ENCODE results near the gene MC1R.

- TF ChIP-seq POLR2A (IDR thresholded peaks at IDR 0.05) (no peak), EP300 (IDR thresholded peaks at IDR 0.05) (no peak), POLR2AphosphoS5 (IDR thresholded peaks at IDR 0.05) (no peak)
- TF ChIP-seq, protein P1, sequence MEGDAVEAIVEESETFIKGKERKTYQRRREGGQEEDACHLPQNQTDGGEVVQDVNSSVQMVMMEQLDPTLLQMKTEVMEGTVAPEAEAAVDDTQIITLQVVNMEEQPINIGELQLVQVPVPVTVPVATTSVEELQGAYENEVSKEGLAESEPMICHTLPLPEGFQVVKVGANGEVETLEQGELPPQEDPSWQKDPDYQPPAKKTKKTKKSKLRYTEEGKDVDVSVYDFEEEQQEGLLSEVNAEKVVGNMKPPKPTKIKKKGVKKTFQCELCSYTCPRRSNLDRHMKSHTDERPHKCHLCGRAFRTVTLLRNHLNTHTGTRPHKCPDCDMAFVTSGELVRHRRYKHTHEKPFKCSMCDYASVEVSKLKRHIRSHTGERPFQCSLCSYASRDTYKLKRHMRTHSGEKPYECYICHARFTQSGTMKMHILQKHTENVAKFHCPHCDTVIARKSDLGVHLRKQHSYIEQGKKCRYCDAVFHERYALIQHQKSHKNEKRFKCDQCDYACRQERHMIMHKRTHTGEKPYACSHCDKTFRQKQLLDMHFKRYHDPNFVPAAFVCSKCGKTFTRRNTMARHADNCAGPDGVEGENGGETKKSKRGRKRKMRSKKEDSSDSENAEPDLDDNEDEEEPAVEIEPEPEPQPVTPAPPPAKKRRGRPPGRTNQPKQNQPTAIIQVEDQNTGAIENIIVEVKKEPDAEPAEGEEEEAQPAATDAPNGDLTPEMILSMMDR (IDR thresholded peaks at IDR 0.05), result no peak
These were observed 3.8 kb downstream of the MC1R start for GRCh38 chr16:89922477-89922883.
